ENCODE measurements around the gene GET4.

The GET4 gene

DNA sequence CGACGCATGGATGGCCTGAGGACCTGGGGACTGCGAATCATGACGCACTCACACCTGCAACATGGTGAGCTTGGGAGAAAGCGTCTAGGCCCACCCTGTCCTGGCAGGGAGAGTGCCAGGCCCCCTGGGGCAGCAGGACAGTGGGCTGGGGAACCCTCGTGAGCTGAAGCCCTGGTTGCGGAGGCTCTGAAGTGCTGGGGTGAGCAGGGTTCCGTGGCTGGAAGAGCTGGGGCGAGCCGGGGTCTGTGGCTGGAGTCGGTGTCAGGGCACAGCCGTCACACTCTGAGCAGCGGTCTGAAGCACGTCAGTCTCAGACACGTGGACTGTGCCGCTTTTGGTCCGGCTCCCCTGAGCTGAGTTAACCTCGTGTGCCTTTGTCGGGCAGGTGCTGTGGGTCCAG is 39.4 kb upstream of the GET4 start:
- TF ChIP-seq, protein P1, sequence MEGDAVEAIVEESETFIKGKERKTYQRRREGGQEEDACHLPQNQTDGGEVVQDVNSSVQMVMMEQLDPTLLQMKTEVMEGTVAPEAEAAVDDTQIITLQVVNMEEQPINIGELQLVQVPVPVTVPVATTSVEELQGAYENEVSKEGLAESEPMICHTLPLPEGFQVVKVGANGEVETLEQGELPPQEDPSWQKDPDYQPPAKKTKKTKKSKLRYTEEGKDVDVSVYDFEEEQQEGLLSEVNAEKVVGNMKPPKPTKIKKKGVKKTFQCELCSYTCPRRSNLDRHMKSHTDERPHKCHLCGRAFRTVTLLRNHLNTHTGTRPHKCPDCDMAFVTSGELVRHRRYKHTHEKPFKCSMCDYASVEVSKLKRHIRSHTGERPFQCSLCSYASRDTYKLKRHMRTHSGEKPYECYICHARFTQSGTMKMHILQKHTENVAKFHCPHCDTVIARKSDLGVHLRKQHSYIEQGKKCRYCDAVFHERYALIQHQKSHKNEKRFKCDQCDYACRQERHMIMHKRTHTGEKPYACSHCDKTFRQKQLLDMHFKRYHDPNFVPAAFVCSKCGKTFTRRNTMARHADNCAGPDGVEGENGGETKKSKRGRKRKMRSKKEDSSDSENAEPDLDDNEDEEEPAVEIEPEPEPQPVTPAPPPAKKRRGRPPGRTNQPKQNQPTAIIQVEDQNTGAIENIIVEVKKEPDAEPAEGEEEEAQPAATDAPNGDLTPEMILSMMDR (IDR thresholded peaks at IDR 0.05; ENCODE audit: low read depth, low read length) = no peak
- TF ChIP-seq POLR2A (IDR thresholded peaks at IDR 0.05; ENCODE audit: extremely low read depth, insufficient read length) (no peak), MYC (IDR thresholded peaks at IDR 0.05; ENCODE audit: low read depth, low read length) (no peak)
- TF ChIP-seq, protein P2, sequence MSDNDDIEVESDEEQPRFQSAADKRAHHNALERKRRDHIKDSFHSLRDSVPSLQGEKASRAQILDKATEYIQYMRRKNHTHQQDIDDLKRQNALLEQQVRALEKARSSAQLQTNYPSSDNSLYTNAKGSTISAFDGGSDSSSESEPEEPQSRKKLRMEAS (IDR thresholded peaks at IDR 0.05; ENCODE audit: low read depth, low read length) = no peak
- DNase-seq (ENCODE audit: low read depth) = no peak
- no peak overlapping the region for H3K4me3 ChIP-seq (ENCODE audit: low read depth, low read length)

DNA sequence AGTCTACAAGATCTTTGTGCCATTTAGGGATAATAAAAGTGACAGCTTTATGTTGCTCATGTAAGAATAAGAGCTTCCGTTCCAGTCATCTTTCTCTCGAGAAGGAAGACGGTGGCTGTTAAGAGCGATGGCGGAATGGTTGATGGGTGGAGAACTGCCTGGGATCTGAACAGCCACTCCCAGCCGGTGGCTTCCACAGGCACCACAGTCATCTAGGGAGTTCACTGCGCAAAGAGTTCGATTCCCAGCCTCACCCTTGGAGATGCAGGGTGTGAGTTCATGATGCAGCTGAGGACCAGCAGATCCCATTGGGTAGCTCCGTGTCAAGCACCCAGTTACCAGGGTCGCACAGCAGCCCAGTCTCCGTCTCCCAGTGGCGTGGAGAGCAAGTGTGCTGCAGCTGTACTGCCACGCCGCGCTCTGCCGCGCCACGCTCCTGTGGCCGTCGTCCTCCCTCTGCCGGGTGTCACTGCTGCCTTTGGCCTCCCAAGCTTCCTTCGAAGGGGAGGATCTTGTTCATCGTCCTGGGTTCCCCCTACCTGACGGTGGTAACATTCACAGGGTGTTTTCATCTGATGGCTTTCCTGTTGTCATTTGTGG is 36.3 kb upstream of the GET4 start:
- DNase-seq (ENCODE audit: low read depth) = no peak
- H3K4me3 ChIP-seq (ENCODE audit: low read depth, low read length) = no peak overlapping the region
- TF ChIP-seq MYC (IDR thresholded peaks at IDR 0.05; ENCODE audit: low read depth, low read length) = no peak
- TF ChIP-seq, protein P2 (IDR thresholded peaks at IDR 0.05; ENCODE audit: low read depth, low read length) = no peak
- no peak for TF ChIP-seq POLR2A (IDR thresholded peaks at IDR 0.05; ENCODE audit: extremely low read depth, insufficient read length)
- TF ChIP-seq, protein P1 (IDR thresholded peaks at IDR 0.05; ENCODE audit: low read depth, low read length) = no peak

DNA sequence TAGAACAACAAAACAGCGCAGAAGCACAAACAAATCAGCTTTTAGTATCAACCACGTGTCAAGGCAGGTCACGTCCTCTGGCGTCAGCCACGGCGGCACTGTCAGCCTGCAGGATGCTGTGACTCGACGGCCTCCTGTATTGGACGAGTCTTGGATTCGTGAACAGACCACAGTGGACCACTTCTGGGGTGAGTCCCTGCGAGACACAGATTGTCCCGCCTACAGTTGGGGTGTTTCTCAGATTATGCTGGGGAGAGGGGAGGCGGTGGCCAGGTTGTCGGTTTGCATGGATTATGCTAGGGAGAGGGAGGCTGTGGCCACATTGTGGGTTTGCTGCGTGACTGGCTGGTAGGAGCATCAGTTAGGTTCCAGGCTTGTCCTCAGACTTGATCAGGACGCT is 34.4 kb upstream of the GET4 start:
- no peak for DNase-seq (ENCODE audit: low read depth)
- no peak for TF ChIP-seq POLR2A (IDR thresholded peaks at IDR 0.05; ENCODE audit: extremely low read depth, insufficient read length)
- TF ChIP-seq, protein P1 (IDR thresholded peaks at IDR 0.05; ENCODE audit: low read depth, low read length) = no peak
- no peak for TF ChIP-seq MYC (IDR thresholded peaks at IDR 0.05; ENCODE audit: low read depth, low read length)
- TF ChIP-seq, protein P2 (IDR thresholded peaks at IDR 0.05; ENCODE audit: low read depth, low read length) = no peak
- no peak overlapping the region for H3K4me3 ChIP-seq (ENCODE audit: low read depth, low read length)

DNA sequence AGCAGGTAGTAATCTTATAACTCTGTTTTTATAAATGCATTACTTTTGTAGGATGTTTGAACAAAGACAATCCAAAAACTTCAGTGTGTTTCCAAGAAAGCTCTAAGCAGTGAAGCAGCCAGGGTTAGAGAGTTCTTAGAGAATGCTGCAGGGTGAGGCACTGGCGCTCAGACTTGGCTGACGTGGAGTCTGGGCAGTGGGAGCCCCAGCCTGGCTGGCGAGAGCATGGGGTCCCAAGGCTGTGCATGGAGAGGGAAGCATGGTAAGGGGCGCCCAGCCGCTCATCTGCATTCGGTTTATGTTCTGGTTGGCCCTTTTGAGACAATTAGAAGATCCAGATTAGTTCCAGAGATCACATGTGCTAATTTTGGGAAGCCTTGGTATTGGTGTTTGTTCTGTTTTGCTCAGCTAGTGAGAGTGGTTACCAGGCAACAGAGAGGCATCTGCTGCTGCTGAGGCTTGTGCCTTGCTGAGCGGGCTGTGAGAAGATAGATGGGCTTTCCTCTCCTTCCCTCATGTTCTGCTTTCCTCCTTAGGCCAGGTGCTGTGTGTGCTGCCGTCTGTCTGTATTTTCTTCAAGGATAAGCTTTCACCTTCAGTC is 33.8 kb upstream of the GET4 start:
- H3K4me3 ChIP-seq (ENCODE audit: low read depth, low read length) = no peak overlapping the region
- no peak for TF ChIP-seq POLR2A (IDR thresholded peaks at IDR 0.05; ENCODE audit: extremely low read depth, insufficient read length)
- TF ChIP-seq, protein P1 (IDR thresholded peaks at IDR 0.05; ENCODE audit: low read depth, low read length) = no peak
- TF ChIP-seq MYC (IDR thresholded peaks at IDR 0.05; ENCODE audit: low read depth, low read length) = no peak
- TF ChIP-seq, protein P2 (IDR thresholded peaks at IDR 0.05; ENCODE audit: low read depth, low read length) = no peak
- no peak for DNase-seq (ENCODE audit: low read depth)

DNA sequence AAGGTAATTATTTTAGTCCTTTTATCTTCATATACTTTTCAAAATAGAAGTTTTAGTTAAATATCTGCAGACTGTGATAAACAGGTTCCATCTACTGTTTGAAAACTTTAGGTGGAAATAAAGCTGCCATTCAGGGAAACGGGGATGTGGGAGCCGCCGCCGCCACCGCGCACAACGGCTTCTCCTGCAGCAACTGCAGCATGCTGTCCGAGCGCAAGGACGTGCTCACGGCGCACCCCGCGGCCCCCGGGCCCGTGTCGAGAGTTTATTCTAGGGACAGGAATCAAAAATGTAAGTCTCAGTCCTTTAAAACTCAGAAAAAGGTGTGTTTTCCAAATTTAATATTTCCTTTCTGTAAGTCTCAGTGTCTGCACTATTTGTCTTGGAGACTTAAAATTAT is 33.1 kb upstream of the GET4 start:
- H3K4me3 ChIP-seq (ENCODE audit: low read depth, low read length) = no peak overlapping the region
- DNase-seq (ENCODE audit: low read depth) = no peak
- TF ChIP-seq, protein P2 (IDR thresholded peaks at IDR 0.05; ENCODE audit: low read depth, low read length) = no peak
- TF ChIP-seq, protein P1 (IDR thresholded peaks at IDR 0.05; ENCODE audit: low read depth, low read length) = no peak
- TF ChIP-seq POLR2A (IDR thresholded peaks at IDR 0.05; ENCODE audit: extremely low read depth, insufficient read length) (no peak), MYC (IDR thresholded peaks at IDR 0.05; ENCODE audit: low read depth, low read length) (no peak)
